ENCODE data around the gene ATF4.

The ATF4 gene

DNA sequence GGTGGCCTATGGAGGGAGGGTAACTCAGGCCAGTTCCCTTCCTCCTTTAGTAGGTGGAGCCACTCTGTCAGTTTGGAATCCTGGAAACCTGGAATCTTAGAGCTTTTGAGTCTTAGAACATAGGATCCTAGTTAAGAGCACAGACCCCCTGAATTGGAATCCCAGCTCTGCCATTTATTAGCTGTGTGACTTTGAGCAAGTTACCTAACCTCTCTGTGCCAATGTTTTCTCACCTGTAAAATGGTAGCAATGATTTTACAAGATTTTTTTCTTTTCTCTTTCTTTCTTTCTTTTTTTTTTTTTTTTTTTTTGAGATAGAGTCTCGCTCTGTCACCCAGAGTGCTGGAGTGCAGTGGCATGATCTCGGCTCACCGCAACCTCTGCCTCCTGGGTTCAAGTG, 33.1 kb downstream of the ATF4 start:
- Histone ChIP-seq H3K9me2 (ENCODE audit: low read depth, low read length) (no peaks in the 10 kb centered on the region), H3K27me3 (ENCODE audit: insufficient read depth, low read length) (no peaks in the 10 kb centered on the region), H3F3A (ENCODE audit: insufficient read depth, low read length) (no peaks in the 10 kb centered on the region), H3K79me2 (ENCODE audit: insufficient read depth, low read length) (no peaks in the 10 kb centered on the region), H3K4me2 (ENCODE audit: low read length) (no peak overlapping the region), H3K27ac (ENCODE audit: low read depth, low read length, poor library complexity, severe bottlenecking) (no peak overlapping the region), H3K9ac (ENCODE audit: low read length) (no peak overlapping the region), H3K4me1 (ENCODE audit: insufficient read depth, low read length, severe bottlenecking) (no peaks in the 10 kb centered on the region), H3K9me3 (ENCODE audit: low read length) (no peaks in the 10 kb centered on the region), H3K36me3 (ENCODE audit: insufficient read depth, low read length) (no peaks in the 10 kb centered on the region), H3K4me3 (ENCODE audit: low read depth, low read length, poor library complexity, severe bottlenecking) (no peak overlapping the region), H2AFZ (ENCODE audit: low read length) (no peak overlapping the region), H4K20me1 (ENCODE audit: insufficient read depth, low read length) (no peaks in the 10 kb centered on the region)
- no peak for TF ChIP-seq CTCF (IDR thresholded peaks at IDR 0.05; ENCODE audit: low read length)
- no peak for TF ChIP-seq EZH2 (IDR thresholded peaks at IDR 0.05; ENCODE audit: borderline replicate concordance, low read length)

GRCh38 chr22:39554151-39554550, 33.8 kb downstream of the ATF4 start:
- Histone ChIP-seq H3K4me3 (ENCODE audit: low read depth, low read length, poor library complexity, severe bottlenecking) (no peak overlapping the region), H3K9me2 (ENCODE audit: low read depth, low read length) (no peaks in the 10 kb centered on the region), H3K9ac (ENCODE audit: low read length) (no peak overlapping the region), H3K27ac (ENCODE audit: low read depth, low read length, poor library complexity, severe bottlenecking) (no peak overlapping the region), H2AFZ (ENCODE audit: low read length) (no peak overlapping the region), H4K20me1 (ENCODE audit: insufficient read depth, low read length) (no peaks in the 10 kb centered on the region), H3K9me3 (ENCODE audit: low read length) (no peaks in the 10 kb centered on the region), H3K27me3 (ENCODE audit: insufficient read depth, low read length) (no peaks in the 10 kb centered on the region), H3F3A (ENCODE audit: insufficient read depth, low read length) (no peaks in the 10 kb centered on the region), H3K79me2 (ENCODE audit: insufficient read depth, low read length) (no peaks in the 10 kb centered on the region), H3K4me2 (ENCODE audit: low read length) (no peak overlapping the region), H3K36me3 (ENCODE audit: insufficient read depth, low read length) (no peaks in the 10 kb centered on the region), H3K4me1 (ENCODE audit: insufficient read depth, low read length, severe bottlenecking) (no peaks in the 10 kb centered on the region)
- no peak for TF ChIP-seq CTCF (IDR thresholded peaks at IDR 0.05; ENCODE audit: low read length)
- no peak for TF ChIP-seq EZH2 (IDR thresholded peaks at IDR 0.05; ENCODE audit: borderline replicate concordance, low read length)

GRCh38 chr22:39556970-39557841, 36.8 kb downstream of the ATF4 start:
- no peak overlapping the region for H3K9ac ChIP-seq (ENCODE audit: low read length)
- H3K79me2 ChIP-seq (ENCODE audit: insufficient read depth, low read length) = no peaks in the 10 kb centered on the region
- H4K20me1 ChIP-seq (ENCODE audit: insufficient read depth, low read length) = no peaks in the 10 kb centered on the region
- H3K9me3 ChIP-seq (ENCODE audit: low read length) = no peaks in the 10 kb centered on the region
- H3K4me3 ChIP-seq (ENCODE audit: low read depth, low read length, poor library complexity, severe bottlenecking) = no peak overlapping the region
- no peaks in the 10 kb centered on the region for H3K9me2 ChIP-seq (ENCODE audit: low read depth, low read length)
- H3K27me3 ChIP-seq (ENCODE audit: insufficient read depth, low read length) = 0 out of 2 replicates have a peak, but pooled peaks cover 3% of the 10 kb centered on the region
- H3K4me2 ChIP-seq (ENCODE audit: low read length) = no peak overlapping the region
- H2AFZ ChIP-seq (ENCODE audit: low read length) = no peak overlapping the region
- TF ChIP-seq EZH2 (IDR thresholded peaks at IDR 0.05; ENCODE audit: borderline replicate concordance, low read length) (no peak), CTCF (IDR thresholded peaks at IDR 0.05; ENCODE audit: low read length) (no peak)
- H3K36me3 ChIP-seq (ENCODE audit: insufficient read depth, low read length) = no peaks in the 10 kb centered on the region
- H3K4me1 ChIP-seq (ENCODE audit: insufficient read depth, low read length, severe bottlenecking) = no peaks in the 10 kb centered on the region
- H3F3A ChIP-seq (ENCODE audit: insufficient read depth, low read length) = no peaks in the 10 kb centered on the region
- no peak overlapping the region for H3K27ac ChIP-seq (ENCODE audit: low read depth, low read length, poor library complexity, severe bottlenecking)

All from OCI-LY1 (cell line).